Effector CD8-positive, alpha-beta T cell (primary cell): ENCODE results near the gene AGPAT1.

Experiments
- DNase-seq: peaks from one replicate; lab custom pipeline; 2025; lab: John Stamatoyannopoulos, UW

AGPAT1 gene

GRCh38 chr6:32168807-32169591, 6.9 kb downstream of the AGPAT1 start:
- no peak for DNase-seq

- no peak for DNase-seq
Observed at GRCh38 chr6:32168350-32168749, 7.5 kb downstream of the AGPAT1 start.

DNA sequence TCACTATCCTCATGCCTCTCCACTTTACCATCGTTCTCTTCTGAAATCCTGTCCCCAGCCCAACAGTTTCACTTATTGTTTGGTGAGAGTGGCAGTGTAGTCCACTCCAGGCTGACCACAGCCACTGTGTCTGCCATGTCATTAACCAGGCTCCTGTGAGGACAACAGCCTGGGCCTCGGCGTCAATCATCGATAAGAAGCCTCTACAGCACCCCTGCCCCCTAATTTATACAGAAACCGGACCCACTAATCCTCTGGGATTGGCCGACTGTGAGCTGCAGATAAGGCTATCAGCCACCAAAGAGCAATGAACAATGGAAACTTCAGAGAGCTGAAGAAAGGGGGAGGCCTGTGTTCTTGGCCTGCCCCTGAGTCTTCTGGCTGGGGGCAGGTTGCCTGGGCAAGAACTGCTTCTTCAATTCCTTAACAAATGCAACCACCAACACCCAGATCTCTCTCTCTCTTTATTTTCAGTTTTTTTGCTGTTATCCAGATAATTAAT, 8.1 kb downstream of the AGPAT1 start:
- DNase-seq: no peak

DNA sequence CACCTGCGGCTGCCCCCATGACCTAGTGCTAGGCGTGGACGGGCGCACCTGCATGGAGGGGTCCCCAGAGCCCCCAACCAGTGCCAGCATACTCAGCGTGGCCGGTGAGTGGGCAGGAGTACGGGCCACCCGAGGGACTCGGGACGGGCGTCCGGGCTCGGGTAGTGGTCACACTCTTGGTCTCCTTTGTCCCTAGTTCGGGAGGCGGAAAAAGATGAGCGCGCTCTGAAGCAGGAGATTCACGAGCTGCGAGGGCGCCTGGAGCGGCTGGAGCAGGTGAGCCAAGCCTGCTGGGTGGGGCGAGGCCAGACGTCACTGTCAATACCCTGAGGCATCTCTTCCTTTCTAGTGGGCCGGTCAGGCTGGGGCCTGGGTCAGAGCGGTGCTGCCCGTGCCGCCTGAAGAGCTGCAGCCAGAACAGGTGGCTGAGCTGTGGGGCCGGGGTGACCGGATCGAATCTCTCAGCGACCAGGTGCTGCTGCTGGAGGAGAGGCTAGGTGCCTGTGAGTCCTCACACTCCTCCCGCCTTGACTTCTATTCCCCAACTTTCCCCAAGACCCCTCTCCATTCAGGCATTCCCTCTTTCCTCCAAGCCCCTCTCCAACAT, 8.6 kb downstream of the AGPAT1 start:
- no peak for DNase-seq

DNA sequence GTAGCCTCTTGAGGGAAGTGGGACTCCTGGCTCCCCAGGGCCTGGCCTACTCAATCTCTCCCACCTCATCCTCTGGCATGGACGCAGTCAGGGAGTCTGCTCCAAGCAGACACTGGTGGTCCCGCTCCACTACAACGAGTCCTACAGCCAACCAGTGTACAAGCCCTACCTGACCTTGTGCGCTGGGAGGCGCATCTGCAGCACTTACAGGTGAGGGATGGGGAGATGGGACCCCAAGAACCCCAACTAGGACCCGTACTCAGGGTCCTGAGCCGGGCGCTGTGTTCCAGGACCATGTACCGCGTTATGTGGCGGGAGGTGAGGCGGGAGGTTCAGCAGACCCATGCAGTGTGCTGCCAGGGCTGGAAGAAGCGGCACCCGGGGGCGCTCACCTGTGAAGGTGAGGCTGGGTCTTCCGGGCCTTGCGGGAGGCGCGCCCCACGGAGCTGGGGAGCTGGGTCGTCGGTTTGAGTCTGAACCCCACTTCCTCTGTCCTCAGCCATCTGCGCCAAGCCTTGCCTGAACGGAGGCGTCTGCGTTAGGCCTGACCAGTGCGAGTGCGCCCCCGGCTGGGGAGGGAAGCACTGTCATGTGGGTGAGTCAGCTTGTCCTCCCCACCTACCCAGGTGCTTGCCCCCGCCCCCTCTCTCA, 9.3 kb downstream of the AGPAT1 start:
- DNase-seq: no peak

DNA sequence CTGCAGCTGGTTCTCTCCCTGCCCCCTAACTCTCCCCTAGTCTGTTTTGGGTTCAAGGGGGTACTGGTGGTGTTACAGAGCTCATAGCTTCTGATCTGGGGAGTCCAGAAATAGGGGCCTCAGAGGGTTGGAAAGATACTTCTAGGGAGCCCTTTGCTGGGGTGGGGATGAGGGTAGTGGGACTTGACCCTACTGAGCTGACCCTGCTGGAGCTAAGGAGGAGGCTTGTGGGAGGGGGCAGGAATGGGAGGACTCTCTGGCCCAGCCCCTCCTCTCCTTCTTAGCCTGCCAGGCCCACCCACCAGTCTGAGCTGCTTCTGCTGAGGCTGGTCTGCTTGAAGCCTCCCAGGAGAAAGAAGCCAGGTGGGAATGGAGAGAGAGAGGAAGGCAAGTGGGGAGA, 11.6 kb downstream of the AGPAT1 start, which contains the start of gene EGFL8:
EGFL8 (plus strand) TSS at position 301 of the 400 bp plus-strand sequence. CDS start 1,571 bp downstream, outside the sequence.
- no peak for DNase-seq

DNA sequence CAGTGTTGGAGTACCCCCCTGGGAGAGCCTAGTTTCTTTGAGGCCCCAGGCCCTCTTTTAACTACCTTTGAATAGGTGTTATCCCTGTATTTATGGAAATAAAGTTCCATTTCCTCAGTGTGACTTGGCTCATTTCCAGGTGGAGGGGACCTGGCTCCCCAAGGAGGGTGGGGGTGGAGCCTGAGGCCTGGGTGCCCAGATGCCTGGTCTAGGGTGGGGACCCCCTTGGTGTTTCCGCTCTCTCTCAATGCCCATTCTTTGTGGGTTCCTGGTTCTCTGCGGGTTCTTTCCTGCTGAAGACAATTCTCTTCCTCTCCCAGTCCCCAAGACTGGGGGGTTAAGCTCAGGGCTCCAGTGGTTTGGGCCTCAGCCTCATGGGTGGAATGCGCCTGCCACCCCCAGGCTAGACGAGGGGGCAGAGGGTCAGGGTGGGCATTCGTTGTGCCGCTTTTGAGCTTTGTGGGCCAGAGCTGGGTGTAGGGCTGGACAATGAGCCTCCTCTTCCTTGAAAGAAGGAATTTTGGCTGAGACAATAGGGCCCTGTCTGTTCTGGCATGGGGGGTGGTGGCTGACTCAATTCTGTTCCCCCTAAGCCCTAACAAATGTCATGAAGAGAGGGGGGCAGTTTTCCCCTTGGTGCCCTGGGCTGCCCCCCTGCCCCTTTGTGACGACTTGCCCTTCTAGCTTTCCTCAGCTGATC, 12.2 kb downstream of the AGPAT1 start:
- no peak for DNase-seq

GRCh38 chr6:32158052-32158451, 17.8 kb downstream of the AGPAT1 start:
- no peak for DNase-seq

- no peak for DNase-seq
Observed at GRCh38 chr6:32156891-32157290, 19.0 kb downstream of the AGPAT1 start.

GRCh38 chr6:32154514-32155161, 21.2 kb downstream of the AGPAT1 start:
- peak; percentile 48 for DNase-seq

GRCh38 chr6:32153564-32154513, 22.0 kb downstream of the AGPAT1 start, which contains the start of gene PPT2:
Gene PPT2, plus strand, starts transcription at chr6:32154141. Its CDS starts 454 bp downstream, at chr6:32154595.
- peak; percentile 74 for DNase-seq

- DNase-seq: no peak
Observed at GRCh38 chr6:32152769-32153563, 22.9 kb downstream of the AGPAT1 start.

GRCh38 chr6:32151863-32152768, 23.8 kb downstream of the AGPAT1 start, which contains the start of gene PRRT1:
Gene PRRT1, minus strand, starts transcription at chr6:32151939. Its CDS starts 112 bp downstream, at chr6:32151827.
- DNase-seq: no peak

GRCh38 chr6:32151181-32151862, 24.6 kb downstream of the AGPAT1 start:
- DNase-seq: no peak

- no peak for DNase-seq
Observed at GRCh38 chr6:32149932-32150870, 25.7 kb downstream of the AGPAT1 start.

DNA sequence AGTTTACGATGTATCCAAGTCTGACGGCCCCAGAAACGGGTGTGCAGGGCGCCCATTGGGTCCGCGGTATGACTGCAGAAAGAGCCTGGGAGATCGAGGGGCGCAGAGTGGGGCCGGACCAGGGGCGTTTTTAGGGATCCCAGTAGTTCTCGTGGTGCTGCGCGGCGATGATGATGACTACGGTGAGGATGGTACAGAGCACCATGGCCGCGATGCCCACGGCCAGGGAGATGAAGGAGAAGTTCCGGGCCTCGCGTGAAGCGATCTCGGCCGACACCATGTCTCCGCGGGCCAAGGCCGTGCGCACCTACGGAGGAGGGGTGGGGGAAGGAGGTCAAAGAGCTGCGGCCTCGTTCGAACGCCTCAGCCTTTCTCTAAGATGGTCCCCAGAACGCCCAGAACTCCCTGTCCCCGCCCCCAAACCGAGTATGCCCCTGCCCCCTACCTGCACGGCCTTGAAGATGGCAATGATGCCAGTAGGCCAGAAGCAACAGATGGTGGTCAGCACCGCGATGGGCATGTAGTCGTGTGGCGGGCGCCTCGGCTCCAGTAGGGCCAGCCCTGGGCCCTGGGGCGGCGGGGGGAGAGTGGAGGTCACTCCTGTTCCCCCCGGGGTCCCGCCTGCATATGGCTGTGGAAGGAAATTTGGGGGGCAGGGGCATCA, 26.7 kb downstream of the AGPAT1 start:
- DNase-seq: no peak
